HepG2 (cell line): ENCODE results near the gene CIAO2B. TPM values are rescaled to one million over a fixed set of nuclear protein-coding genes. Genes with fewer than 3 reads are reported as not detected.
A peak's percentile ranks its signal among the peaks of the same experiment; 100 is the strongest.

Experiments used
- CBX5 ChIP-seq: sonication (generic); formaldehyde crosslinking; IDR thresholded peaks from 2 replicates; pipeline ENCODE4 v1.4.0; 2020; ENCODE audit warnings: missing genetic modification reagents, borderline replicate concordance
- ELF1 ChIP-seq: sonication (generic); formaldehyde crosslinking; IDR thresholded peaks from 2 replicates; pipeline ENCODE4 v1.4.0; 2020; ENCODE audit warnings: missing genetic modification reagents
- FOSL2 ChIP-seq: sonication (generic); formaldehyde crosslinking; IDR thresholded peaks from 2 replicates; pipeline ENCODE4 v1.4.0; 2020; ENCODE audit warnings: missing genetic modification reagents
- MYNN ChIP-seq: sonication (generic); formaldehyde crosslinking; IDR thresholded peaks from 2 replicates; pipeline ENCODE4 v1.4.0; 2020; ENCODE audit warnings: mild to moderate bottlenecking, low read depth, missing genetic modification reagents
- ONECUT2 ChIP-seq: sonication (generic); formaldehyde crosslinking; IDR thresholded peaks from 2 replicates; pipeline ENCODE4 v1.4.0; 2020; ENCODE audit warnings: missing genetic modification reagents
- RAD51 ChIP-seq: fragments of 450-650 bp; IDR thresholded peaks from 2 replicates; pipeline ENCODE4 v1.6.1; 2016; ENCODE audit warnings: borderline replicate concordance
- RFXANK ChIP-seq: IDR thresholded peaks from 2 replicates; pipeline ENCODE4 v1.6.1; 2016
- SAP130 ChIP-seq: IDR thresholded peaks from 2 replicates; pipeline ENCODE4 v1.6.1; 2016; ENCODE audit warnings: low read depth
- SMAD3 ChIP-seq: sonication (generic); formaldehyde crosslinking; IDR thresholded peaks from 2 replicates; pipeline ENCODE4 v1.4.0; 2020; ENCODE audit warnings: missing genetic modification reagents
- ZNF274 ChIP-seq: sonication (generic); formaldehyde crosslinking; IDR thresholded peaks from 2 replicates; pipeline ENCODE4 v1.5.1; 2020; ENCODE audit warnings: mild to moderate bottlenecking, missing genetic modification reagents
- ZNF367 ChIP-seq: sonication (generic); formaldehyde crosslinking; IDR thresholded peaks from 2 replicates; pipeline ENCODE4 v1.4.0; 2020; ENCODE audit warnings: missing genetic modification reagents, borderline replicate concordance
- ZNF382 ChIP-seq: sonication (generic); formaldehyde crosslinking; IDR thresholded peaks from 2 replicates; pipeline ENCODE4 v1.5.0; 2020; ENCODE audit warnings: missing genetic modification reagents, mild to moderate bottlenecking, borderline replicate concordance
- ZNF430 ChIP-seq: sonication (generic); formaldehyde crosslinking; IDR thresholded peaks from 2 replicates; pipeline ENCODE4 v1.9.0; 2021; ENCODE audit warnings: mild to moderate bottlenecking, missing genetic modification reagents
- ZNF530 ChIP-seq: sonication (generic); formaldehyde crosslinking; IDR thresholded peaks from 2 replicates; pipeline ENCODE4 v1.5.0; 2020; ENCODE audit warnings: low read depth, mild to moderate bottlenecking, missing genetic modification reagents
- polyA plus RNA-seq, 8 experiments: library from polyadenylated mRNA; depleted of rRNA in 3 of 8; stranded (reverse) in 7 of 8; unstranded in 1 of 8; fragments of >200 nt; fragmentation: Illumina TruSeq in 4 of 8; extraction: Trizol in 4 of 8; gene quantifications; 2 replicates each; pipeline versions ENCODE4 v1.2.1 to v1.2.3, GENCODE V29; 2011 to 2016; ENCODE audit warnings: low read depth in 4 of 8, missing spikeins in 1 of 8, mixed read lengths in 1 of 8; ENCODE audit not compliant: insufficient read depth in 1 of 8
- total RNA-seq, 5 experiments: library from RNA; depleted of rRNA; stranded (reverse); fragments of >200 nt; fragmentation: Illumina TruSeq; extraction: Trizol; gene quantifications; 2 replicates each; pipeline ENCODE4 v1.2.3, GENCODE V29; 2016; ENCODE audit warnings: low read depth in 1 of 5
- TF ChIP-seq, protein P1 (sequence below): sonication (generic); formaldehyde crosslinking; IDR thresholded peaks from 2 replicates; pipeline ENCODE4 v1.4.0; 2020; ENCODE audit warnings: missing genetic modification reagents, borderline replicate concordance
- TF ChIP-seq, protein P2 (sequence below): sonication (generic); formaldehyde crosslinking; IDR thresholded peaks from 2 replicates; pipeline ENCODE4 v1.9.0; 2021; ENCODE audit warnings: missing genetic modification reagents, mild to moderate bottlenecking, borderline replicate concordance
- TF ChIP-seq, protein P3 (sequence below): sonication (generic); formaldehyde crosslinking; IDR thresholded peaks from 2 replicates; pipeline ENCODE4 v1.4.0; 2020; ENCODE audit warnings: mild to moderate bottlenecking, low read depth, missing genetic modification reagents
- TF ChIP-seq, protein P4 (sequence below): sonication (generic); formaldehyde crosslinking; IDR thresholded peaks from 2 replicates; pipeline ENCODE4 v1.4.0; 2020; ENCODE audit warnings: missing genetic modification reagents

CIAO2B gene
- total and polyA plus RNA-seq, 2 of the 13 experiments (the other 11 are each of a cell fraction or from before 2014, with no cell fraction given) = 157 to 293 TPM

DNA sequence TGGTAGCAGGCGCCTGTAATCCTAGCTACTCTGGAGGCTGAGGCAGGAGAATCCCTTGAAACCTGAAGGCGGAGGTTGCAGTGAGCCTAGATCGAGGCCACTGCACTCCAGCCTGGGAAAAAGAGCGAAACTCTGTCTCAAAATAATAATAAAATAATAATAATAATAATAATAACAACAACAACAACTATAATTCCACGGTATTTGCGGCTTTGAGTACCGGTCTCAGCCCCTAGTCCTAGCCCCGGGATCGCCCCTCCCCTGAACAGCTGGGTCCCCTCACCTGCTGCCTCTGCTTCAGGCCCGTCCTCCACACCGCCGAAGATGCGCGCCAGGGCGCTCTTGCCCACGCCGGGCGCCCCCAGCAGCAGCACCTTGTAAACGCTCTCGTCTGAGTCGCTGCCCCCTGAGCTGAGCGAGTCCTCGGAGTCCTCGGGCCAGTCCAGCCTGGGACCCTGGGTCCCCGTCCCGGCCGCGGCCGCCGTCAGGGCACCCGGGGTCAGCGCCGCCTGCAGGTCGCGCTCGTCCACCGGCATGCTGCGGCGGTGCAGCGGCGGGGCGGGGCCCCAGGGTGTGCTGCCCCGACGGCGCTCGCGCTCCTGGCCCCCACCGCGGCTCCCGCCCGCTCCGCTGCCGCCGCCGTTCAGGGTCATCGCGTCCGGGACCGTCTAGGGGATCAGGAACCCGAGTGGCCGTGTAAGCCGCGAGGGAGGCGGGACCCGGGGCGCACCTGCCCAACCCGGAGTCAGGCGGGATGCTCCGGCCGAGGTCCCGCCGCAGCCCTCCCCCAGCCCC is 9.5 kb downstream of the CIAO2B start (continued):
- TF ChIP-seq ZNF430 (no peak), RFXANK (no peak), ONECUT2 (CRISPR knock-in tag) (no peak), SMAD3 (CRISPR knock-in tag) (no peak), ZNF382 (CRISPR knock-in tag) (no peak), MYNN (CRISPR knock-in tag) (no peak), RAD51 (no peak), ELF1 (CRISPR knock-in tag) (no peak), ZNF367 (no peak), SAP130 (CRISPR knock-in tag) (peak; percentile 14; the same call in 1 of the 2 replicates), CBX5 (CRISPR knock-in tag) (no peak), ZNF274 (CRISPR knock-in tag) (no peak), FOSL2 (CRISPR knock-in tag) (0 out of 2 replicates have a peak, but pooled peaks have one; percentile 7), ZNF530 (no peak)
- TF ChIP-seq, protein P1, sequence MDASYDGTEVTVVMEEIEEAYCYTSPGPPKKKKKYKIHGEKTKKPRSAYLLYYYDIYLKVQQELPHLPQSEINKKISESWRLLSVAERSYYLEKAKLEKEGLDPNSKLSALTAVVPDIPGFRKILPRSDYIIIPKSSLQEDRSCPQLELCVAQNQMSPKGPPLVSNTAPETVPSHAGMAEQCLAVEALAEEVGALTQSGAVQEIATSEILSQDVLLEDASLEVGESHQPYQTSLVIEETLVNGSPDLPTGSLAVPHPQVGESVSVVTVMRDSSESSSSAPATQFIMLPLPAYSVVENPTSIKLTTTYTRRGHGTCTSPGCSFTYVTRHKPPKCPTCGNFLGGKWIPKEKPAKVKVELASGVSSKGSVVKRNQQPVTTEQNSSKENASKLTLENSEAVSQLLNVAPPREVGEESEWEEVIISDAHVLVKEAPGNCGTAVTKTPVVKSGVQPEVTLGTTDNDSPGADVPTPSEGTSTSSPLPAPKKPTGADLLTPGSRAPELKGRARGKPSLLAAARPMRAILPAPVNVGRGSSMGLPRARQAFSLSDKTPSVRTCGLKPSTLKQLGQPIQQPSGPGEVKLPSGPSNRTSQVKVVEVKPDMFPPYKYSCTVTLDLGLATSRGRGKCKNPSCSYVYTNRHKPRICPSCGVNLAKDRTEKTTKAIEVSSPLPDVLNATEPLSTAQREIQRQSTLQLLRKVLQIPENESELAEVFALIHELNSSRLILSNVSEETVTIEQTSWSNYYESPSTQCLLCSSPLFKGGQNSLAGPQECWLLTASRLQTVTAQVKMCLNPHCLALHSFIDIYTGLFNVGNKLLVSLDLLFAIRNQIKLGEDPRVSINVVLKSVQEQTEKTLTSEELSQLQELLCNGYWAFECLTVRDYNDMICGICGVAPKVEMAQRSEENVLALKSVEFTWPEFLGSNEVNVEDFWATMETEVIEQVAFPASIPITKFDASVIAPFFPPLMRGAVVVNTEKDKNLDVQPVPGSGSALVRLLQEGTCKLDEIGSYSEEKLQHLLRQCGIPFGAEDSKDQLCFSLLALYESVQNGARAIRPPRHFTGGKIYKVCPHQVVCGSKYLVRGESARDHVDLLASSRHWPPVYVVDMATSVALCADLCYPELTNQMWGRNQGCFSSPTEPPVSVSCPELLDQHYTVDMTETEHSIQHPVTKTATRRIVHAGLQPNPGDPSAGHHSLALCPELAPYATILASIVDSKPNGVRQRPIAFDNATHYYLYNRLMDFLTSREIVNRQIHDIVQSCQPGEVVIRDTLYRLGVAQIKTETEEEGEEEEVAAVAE (CRISPR knock-in tag) = no peak
- TF ChIP-seq, protein P2, sequence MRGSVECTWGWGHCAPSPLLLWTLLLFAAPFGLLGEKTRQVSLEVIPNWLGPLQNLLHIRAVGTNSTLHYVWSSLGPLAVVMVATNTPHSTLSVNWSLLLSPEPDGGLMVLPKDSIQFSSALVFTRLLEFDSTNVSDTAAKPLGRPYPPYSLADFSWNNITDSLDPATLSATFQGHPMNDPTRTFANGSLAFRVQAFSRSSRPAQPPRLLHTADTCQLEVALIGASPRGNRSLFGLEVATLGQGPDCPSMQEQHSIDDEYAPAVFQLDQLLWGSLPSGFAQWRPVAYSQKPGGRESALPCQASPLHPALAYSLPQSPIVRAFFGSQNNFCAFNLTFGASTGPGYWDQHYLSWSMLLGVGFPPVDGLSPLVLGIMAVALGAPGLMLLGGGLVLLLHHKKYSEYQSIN (CRISPR knock-in tag) = no peak
- TF ChIP-seq, protein P3, sequence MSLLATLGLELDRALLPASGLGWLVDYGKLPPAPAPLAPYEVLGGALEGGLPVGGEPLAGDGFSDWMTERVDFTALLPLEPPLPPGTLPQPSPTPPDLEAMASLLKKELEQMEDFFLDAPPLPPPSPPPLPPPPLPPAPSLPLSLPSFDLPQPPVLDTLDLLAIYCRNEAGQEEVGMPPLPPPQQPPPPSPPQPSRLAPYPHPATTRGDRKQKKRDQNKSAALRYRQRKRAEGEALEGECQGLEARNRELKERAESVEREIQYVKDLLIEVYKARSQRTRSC (CRISPR knock-in tag) = no peak
- TF ChIP-seq, protein P4, sequence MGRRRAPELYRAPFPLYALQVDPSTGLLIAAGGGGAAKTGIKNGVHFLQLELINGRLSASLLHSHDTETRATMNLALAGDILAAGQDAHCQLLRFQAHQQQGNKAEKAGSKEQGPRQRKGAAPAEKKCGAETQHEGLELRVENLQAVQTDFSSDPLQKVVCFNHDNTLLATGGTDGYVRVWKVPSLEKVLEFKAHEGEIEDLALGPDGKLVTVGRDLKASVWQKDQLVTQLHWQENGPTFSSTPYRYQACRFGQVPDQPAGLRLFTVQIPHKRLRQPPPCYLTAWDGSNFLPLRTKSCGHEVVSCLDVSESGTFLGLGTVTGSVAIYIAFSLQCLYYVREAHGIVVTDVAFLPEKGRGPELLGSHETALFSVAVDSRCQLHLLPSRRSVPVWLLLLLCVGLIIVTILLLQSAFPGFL (CRISPR knock-in tag) = peak; percentile 83; the same call in 1 of the 2 replicates
